HG03280 (cell line): Measurements from ENCODE around the gene SMLR1.

Source experiments
- ATAC-seq: cut with Tn5 transposase; IDR thresholded peaks from one replicate; pipeline ENCODE4 v1.9.1; 2021; ENCODE audit warnings: mild to moderate bottlenecking, moderate library complexity; ENCODE audit not compliant: unreplicated experiment

The SMLR1 gene

DNA sequence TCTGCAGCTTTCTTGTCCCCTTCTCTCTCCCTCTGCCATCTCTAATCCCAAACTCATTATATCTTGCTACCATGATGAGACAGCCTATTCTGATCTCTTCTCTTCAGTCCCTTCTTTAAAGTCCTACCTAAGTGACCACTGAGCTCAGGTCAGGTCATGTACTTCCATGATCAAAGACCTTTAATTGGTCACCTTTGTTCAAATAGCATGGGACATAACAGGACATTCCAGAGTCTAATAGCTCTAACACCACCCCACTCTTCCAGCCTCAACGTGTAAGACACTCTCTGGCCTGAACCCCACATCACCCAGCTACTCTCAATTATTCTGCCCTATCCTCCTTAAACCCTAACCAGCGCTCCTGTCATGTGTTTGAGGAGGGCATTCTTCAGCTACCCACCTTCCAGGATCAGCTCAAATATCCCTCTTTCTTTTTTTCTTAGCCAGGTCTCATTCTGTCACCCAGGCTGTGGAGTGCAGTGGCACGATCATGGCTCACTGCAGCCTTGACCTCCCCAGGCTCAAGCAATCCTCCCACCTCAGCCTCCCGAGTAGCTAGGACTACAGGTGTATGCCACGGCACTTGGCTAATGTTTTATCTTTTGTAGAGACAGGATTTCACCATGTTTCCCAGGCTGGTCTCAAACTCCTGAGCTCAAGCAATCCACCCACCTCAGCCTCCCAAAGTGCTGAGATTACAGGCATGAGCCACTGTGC is 2.1 kb upstream of the SMLR1 start:
- no peak for ATAC-seq

GRCh38 chr6:130825772-130826441 is 1.3 kb upstream of the SMLR1 start:
- ATAC-seq, result no peak

GRCh38 chr6:130826442-130827246 is 562 bp upstream of the SMLR1 start:
- ATAC-seq, result no peak

DNA sequence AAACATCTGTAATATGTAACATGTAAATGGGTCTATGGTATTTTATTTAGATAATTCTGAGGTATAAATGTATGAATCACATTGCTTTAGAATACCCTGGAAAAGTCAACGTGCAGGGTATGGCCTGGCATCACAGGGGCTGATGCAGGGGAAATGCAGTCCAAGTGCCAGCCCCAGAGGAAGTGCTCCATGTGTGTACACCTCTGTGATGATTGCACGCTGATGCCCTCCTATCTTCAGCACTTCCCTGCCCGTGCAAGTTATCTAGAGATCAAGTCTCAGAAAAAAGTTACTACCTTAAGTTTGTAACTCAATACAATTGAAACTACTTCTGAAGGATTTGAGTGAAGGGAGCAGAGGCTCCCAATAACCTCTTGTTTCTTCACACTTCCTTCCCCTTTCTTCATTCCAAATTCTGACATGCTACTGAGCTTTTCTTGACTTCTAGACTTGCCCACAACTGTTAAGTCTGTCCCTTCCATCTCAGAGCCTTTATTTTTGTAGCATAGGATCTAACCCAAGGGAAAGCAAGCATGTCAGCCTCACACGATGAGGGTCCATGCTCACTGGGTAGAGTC is 2.2 kb downstream of the SMLR1 start:
- no peak for ATAC-seq

DNA sequence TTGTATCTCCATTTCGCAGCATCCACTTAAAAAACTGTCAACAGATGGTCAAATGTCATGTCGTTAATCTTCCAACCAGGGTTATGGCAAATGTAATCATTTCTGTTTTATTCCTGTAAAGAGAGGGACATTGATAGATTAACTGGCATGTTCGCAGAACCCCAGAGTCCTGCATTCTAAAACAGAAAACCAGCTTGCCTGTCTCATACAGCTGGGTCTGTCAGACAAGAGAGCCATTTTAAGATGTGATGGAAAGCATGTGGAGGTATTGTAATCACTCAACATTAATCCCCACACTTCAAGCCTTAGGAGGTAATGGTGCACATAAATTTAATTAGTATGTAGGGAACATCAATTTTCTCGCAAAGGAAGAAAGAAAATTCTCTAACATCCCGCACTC is 4.4 kb downstream of the SMLR1 start:
- no peak for ATAC-seq

- no peak for ATAC-seq
These were observed 6.4 kb downstream of the SMLR1 start for GRCh38 chr6:130833569-130833968.

DNA sequence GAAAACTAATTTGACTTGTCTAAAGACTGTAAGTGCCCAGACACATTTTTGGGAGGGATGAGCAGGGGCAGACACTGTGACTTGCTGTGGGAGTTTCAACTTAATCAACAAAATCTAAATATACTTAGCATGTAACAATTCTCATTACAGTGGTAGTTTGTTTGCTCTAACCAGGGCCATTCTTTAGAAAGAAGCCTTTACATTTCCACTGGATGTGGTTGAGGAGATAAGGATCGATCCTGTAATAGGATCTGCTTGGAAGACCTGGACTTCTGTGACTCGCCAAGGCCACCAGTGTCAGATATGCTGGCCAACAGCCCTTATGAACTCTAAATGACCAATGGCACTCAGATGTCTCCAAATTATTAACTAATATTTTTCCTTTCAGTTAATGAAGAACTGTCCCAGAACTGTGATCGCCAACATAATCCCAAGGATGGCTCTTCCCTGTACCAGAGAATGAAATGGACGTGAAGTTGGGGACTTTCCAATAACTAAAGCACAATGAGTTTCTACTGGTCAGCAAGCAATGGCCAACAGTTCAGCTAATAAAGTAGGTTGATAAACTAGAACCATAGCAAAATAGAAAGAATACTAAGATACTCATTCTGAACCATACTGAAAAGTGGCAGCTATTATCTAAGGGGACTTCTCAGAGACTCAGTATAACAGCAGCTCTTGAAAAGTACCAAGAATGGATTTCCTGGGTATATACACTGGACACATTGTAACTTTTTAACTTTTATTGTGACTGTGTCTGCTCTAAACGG is 7.5 kb downstream of the SMLR1 start:
- ATAC-seq, result no peak

GRCh38 chr6:130836055-130836640 is 8.9 kb downstream of the SMLR1 start:
- ATAC-seq, result no peak

- no peak for ATAC-seq
These were observed 9.9 kb downstream of the SMLR1 start for GRCh38 chr6:130837067-130837466.

- no peak for ATAC-seq
These were observed 11.1 kb downstream of the SMLR1 start for GRCh38 chr6:130838250-130838860.

GRCh38 chr6:130838951-130839350 is 11.7 kb downstream of the SMLR1 start:
- ATAC-seq, result no peak

DNA sequence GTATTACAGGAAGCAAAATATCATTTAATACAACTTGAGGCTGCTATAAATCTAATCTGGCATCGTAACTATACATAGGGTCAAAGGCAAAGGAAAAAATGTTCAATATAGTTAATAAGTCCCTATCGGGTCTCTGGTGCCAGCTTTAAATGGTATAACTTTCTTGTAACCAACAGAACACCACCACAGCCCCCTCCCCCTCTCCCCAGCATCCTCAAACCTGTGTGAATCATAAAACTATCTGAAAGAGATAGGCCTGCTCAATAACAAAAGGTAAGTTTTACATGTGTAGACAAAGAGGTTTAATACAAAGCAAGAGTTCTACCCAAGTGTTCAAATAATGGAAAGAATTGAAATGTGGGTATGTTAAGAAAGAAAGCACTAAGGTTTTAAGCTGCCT is 12.2 kb downstream of the SMLR1 start:
- ATAC-seq, result no peak

- no peak for ATAC-seq
These were observed 12.8 kb downstream of the SMLR1 start for GRCh38 chr6:130840050-130840449.

DNA sequence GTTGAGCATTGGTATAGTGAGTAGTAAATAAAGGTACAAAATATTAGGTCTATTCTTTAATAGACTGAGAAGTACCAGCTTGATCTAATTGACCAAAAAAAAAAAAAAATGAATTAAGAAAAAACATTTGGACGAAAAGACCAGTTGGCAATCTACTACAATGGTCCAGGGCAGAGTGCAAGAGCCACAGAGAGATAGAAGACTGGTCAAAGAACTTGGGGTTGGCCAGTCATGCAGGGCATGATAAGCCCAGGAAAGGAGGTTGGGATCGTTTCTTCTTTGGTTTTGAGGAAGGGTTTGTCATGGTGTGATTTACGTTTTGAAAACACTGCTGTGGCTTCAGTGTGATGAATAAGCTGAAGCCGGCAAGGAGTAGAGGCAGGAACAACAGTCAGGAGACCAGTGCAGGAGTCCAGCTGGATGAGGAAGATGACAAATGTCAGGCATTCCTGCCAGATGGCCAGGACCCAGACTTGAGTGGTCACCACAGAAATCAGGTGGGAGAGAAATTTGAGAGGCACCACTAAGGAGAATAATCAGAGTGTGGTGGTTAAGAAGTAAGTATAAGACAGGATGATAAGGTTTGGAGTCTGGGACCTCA is 14.0 kb downstream of the SMLR1 start:
- ATAC-seq, result no peak

- peak; percentile 74 for ATAC-seq
These were observed 16.5 kb downstream of the SMLR1 start for GRCh38 chr6:130843575-130844320.

GRCh38 chr6:130846501-130846900 is 19.3 kb downstream of the SMLR1 start:
- no peak for ATAC-seq

GRCh38 chr6:130847001-130847910 is 20.1 kb downstream of the SMLR1 start:
- ATAC-seq, result no peak

- peak; percentile 75 for ATAC-seq
These were observed 21.7 kb downstream of the SMLR1 start for GRCh38 chr6:130848945-130849344.
